22Rv1 (cell line): ENCODE measurements around the gene FANCI.

Source experiments
- CTCF ChIP-seq: fragments of 450-650 bp; IDR thresholded peaks from 2 replicates; pipeline ENCODE4 v1.5.1; 2017; ENCODE audit warnings: mild to moderate bottlenecking
- ZFX ChIP-seq: fragments of 450-650 bp; IDR thresholded peaks from 2 replicates; pipeline ENCODE4 v1.6.1; 2017; ENCODE audit warnings: antibody characterized with exemption, borderline replicate concordance

- TF ChIP-seq CTCF (no peak), ZFX (no peak)
Observed at GRCh38 chr15:89200182-89200581, 43.6 kb upstream of the FANCI start.
